Subcutaneous adipose tissue (tissue), 4 donors: Measurements from ENCODE around the gene COL6A5. TPM values are rescaled to one million over a fixed set of nuclear protein-coding genes. Genes with fewer than 3 reads are reported as not detected.

Experiments
- CTCF ChIP-seq: fragments of 450-650 bp; IDR thresholded peaks from one replicate; pipeline ENCODE4 v1.5.1; 2016; ENCODE audit warnings: low read depth, mild to moderate bottlenecking, control low read depth, antibody characterized with exemption, moderate library complexity
- total RNA-seq, 4 donors: library from RNA; depleted of rRNA; stranded (reverse); fragments of >200 nt; gene quantifications; one replicate each; pipeline ENCODE4 v1.1.0, GENCODE V29; 2016

Gene COL6A5
- total RNA-seq, 4 donors from 2014 or later: not detected

DNA sequence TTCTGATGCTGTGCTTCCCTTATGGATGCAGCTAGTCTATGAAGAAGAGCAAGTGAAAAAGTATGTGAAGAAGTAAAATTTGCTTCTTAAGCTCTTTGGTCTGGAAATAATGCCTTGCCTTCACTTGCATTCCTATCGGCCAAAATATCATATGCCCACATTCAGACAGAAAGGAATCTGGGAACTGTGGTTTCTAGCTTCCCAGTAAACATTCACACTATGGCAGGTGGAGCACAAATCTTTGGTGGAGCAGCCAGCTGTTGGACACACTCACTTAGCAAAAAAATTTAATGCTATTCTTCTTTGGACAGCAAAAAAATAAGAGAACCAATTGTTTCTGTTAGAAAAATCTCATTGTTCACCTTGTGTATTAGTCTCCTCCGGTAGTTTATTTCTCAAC lies 159.2 kb downstream of the COL6A5 start:
- no peak for TF ChIP-seq CTCF

- no peak for TF ChIP-seq CTCF
Observed at GRCh38 chr3:130506031-130506430, 160.6 kb downstream of the COL6A5 start.

GRCh38 chr3:130507746-130508145 lies 162.3 kb downstream of the COL6A5 start:
- no peak for TF ChIP-seq CTCF

DNA sequence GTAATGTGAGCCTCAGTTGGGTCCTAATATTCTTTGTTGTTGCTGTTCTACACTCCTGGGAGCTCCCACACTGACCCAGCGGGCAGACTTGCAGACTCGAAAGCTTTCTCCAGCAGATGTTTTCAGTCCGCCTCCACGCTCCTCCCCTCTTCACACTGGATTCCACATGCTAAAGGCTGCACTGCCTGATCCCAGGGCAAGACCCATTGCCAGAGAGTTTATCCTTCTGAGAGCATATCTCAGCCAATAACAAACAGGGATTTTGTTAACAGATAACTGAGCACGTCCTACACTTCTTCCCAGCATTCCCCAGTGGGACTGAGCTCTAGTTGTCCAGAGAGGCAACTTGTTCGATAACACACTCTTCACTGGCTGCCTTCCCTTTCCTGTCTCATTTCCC lies 163.5 kb downstream of the COL6A5 start:
- no peak for TF ChIP-seq CTCF

- no peak for TF ChIP-seq CTCF
Observed at GRCh38 chr3:130514681-130515080, 169.2 kb downstream of the COL6A5 start.

- no peak for TF ChIP-seq CTCF
Observed at GRCh38 chr3:130515755-130516154, 170.3 kb downstream of the COL6A5 start.

GRCh38 chr3:130516645-130517512 lies 171.4 kb downstream of the COL6A5 start, which contains the start of gene COL6A6:
Gene COL6A6 (plus strand): TSS chr3:130517177. CDS start chr3:130560365, 43,188 bp downstream.
- TF ChIP-seq CTCF: no peak
